Ovary (tissue), 9 donors: Measurements from ENCODE around the gene ANKFN1. TPM values are rescaled to one million over a fixed set of nuclear protein-coding genes. Genes with fewer than 3 reads are reported as not detected.

ENCODE experiments used
- DNase-seq, 5 donors: peaks; one replicate each; pipeline ENCODE4 v3.0.0-alpha.2; 2019 to 2020
- H3K27ac ChIP-seq, 2 donors: fragments of 200-600 bp; one replicate each; pipeline versions ENCODE4 v1.5.1 to v1.8.0; 2019 to 2022
- H3K27me3 ChIP-seq: fragments of 200-600 bp; one replicate; pipeline ENCODE4 v1.8.0; 2022
- H3K36me3 ChIP-seq: fragments of 200-600 bp; sonication (generic); one replicate; pipeline ENCODE4 v1.5.1; 2019
- H3K4me1 ChIP-seq: one replicate; pipeline ENCODE4 v1.8.1; 2013; ENCODE audit warnings: mild to moderate bottlenecking, moderate library complexity; ENCODE audit not compliant: insufficient read depth
- H3K4me3 ChIP-seq: fragments of 200-600 bp; sonication (generic); one replicate; pipeline ENCODE4 v1.5.1; 2017
- H3K9me3 ChIP-seq, 2 donors: fragments of 200-600 bp in 1 of 2; sonication (generic) in 1 of 2; one replicate each; pipeline versions ENCODE4 v1.5.1 to v1.8.1; 2013 to 2019; ENCODE audit warnings: mild to moderate bottlenecking in 1 of 2, moderate library complexity in 1 of 2
- EP300 ChIP-seq: sonication (generic); formaldehyde crosslinking; IDR thresholded peaks from one replicate; pipeline ENCODE4 v1.6.1; 2017; ENCODE audit warnings: antibody characterized with exemption
- POLR2A ChIP-seq: fragments of 450-650 bp; IDR thresholded peaks from one replicate; pipeline ENCODE4 v1.6.1; 2017; ENCODE audit warnings: antibody characterized with exemption, mild to moderate bottlenecking, moderate library complexity
- WGBS, 3 donors: extraction: QIAGEN DNeasy Blood & Tissue Kit in 1 of 3; methylation state at CpG; one replicate each; pipeline versions ENCODE4 v1.1.5 to v1.1.7; 2013 to 2017; 5-methylcytosine and 5-hydroxymethylcytosine counted together
- intact Hi-C, 4 donors: fragments of 100-400 bp; cut with DNase I; formaldehyde crosslinking; loops; one replicate each; pipeline versions ENCODE4 v1.11.0 to v1.15.1; 2022 to 2023
- polyA plus RNA-seq, 2 donors: library from polyadenylated mRNA; stranded (reverse); fragments of 200-250 nt in 1 of 2; fragments of 350-450 nt in 1 of 2; fragmentation: Illumina TruSeq in 1 of 2; extraction: RNeasy Lipid Tissue Mini Kit (QIAGEN cat#74804) in 1 of 2; gene quantifications; one replicate each; pipeline ENCODE4 v1.2.3, GENCODE V29; 2013 to 2014
- total RNA-seq, 7 donors: library from RNA; depleted of rRNA in 2 of 7; stranded (reverse); fragments of >200 nt in 2 of 7; fragmentation: NEBNext Ultra II Directional in 3 of 7; extraction: Animal tissue kit (Norgen Biotek cat#: 25700) in 3 of 7; gene quantifications; one replicate each; pipeline versions ENCODE4 v1.1.0 to v1.2.4, GENCODE V29; 2016 to 2023
- TF ChIP-seq, protein P1 (sequence below), 3 donors: fragments of 450-650 bp in 2 of 3; fragments of 200-600 bp in 1 of 3; IDR thresholded peaks; one replicate each; pipeline versions ENCODE4 v1.5.1 to v1.8.0; 2016 to 2022; ENCODE audit warnings: antibody characterized with exemption in 3 of 3, mild to moderate bottlenecking in 1 of 3
- donor health status: DM: no; HTN: no; CAD: no; lungs with moderate emphysema.
- donor health status: DM: no; HTN: no; CAD: no.
- donor health status: Bipolar disorder and iron deficiency.
- donor health status: DM: yes; HTN: yes; CAD: no.
- donor health status: DM: no; HTN: no; CAD: no.
- donor health status: DM: yes; HTN: yes; CAD: no.

Gene ANKFN1
- total and polyA plus RNA-seq, 9 donors: 0.02 to 4.4 (median 0.54) TPM; not detected in 3

- no peak for DNase-seq
- no peaks in the 10 kb centered on the region for H3K27me3 ChIP-seq
- TF ChIP-seq, protein P1, sequence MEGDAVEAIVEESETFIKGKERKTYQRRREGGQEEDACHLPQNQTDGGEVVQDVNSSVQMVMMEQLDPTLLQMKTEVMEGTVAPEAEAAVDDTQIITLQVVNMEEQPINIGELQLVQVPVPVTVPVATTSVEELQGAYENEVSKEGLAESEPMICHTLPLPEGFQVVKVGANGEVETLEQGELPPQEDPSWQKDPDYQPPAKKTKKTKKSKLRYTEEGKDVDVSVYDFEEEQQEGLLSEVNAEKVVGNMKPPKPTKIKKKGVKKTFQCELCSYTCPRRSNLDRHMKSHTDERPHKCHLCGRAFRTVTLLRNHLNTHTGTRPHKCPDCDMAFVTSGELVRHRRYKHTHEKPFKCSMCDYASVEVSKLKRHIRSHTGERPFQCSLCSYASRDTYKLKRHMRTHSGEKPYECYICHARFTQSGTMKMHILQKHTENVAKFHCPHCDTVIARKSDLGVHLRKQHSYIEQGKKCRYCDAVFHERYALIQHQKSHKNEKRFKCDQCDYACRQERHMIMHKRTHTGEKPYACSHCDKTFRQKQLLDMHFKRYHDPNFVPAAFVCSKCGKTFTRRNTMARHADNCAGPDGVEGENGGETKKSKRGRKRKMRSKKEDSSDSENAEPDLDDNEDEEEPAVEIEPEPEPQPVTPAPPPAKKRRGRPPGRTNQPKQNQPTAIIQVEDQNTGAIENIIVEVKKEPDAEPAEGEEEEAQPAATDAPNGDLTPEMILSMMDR (IDR thresholded peaks at IDR 0.05): no peak
- TF ChIP-seq EP300 (no peak), POLR2A (no peak)
- intact Hi-C loops: no loop called here
- H3K4me1 ChIP-seq: no peaks in the 10 kb centered on the region
- 37 to 47% (median 44%) methylated on average over 5 of the region's 5 CpGs for WGBS, 3 donors
- no peak overlapping the region for H3K4me3 ChIP-seq
- H3K27ac ChIP-seq: no peak overlapping the region
- no peaks in the 10 kb centered on the region for H3K36me3 ChIP-seq
- H3K9me3 ChIP-seq: no peaks in the 10 kb centered on the region
Measured at GRCh38 chr17:56326001-56326359, 172.7 kb downstream of the ANKFN1 start.

DNA sequence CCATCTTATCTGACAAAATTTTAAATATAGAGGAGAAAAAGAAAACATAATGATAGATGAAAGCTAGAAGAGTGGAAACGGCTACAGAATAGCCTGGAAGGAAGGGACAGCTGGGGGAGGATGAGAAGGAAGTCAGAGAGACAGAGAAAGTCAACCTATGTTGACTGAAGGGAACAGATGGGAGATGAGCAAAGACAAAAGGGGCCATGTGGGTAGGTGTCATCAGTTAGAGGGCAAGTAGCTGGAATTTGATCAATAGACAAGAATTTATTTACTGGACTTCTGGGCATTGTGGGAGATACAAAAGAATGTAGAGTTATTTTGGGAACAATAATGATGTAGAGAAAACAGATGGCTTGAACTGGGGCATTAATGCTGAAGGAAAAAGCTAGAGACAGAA is 194.4 kb downstream of the ANKFN1 start:
- 33 to 63% (median 35%) methylated on average over 1 of the region's 1 CpG for WGBS, 3 donors
- no peak for TF ChIP-seq EP300
- TF ChIP-seq, protein P1 (IDR thresholded peaks at IDR 0.05): no peak
- no peak for TF ChIP-seq POLR2A

DNA sequence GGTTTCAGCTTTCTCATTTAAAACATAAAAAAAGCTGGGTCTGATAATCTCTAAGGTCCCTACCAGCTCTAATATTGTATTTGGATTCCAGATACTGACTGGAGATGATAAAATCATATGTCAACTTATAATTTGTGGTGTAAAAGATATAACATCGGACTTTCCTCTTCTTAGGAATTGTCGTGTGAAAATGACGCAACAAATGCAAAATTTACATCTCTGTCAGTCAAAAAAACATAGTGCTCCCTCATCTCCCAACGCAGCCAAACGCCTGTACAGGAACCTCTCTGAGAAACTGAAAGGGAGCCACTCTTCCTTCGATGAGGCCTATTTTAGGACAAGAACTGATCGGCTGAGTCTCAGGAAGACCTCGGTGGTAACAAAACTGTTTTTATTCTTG is 197.3 kb downstream of the ANKFN1 start:
- TF ChIP-seq POLR2A: no peak
- TF ChIP-seq, protein P1 (IDR thresholded peaks at IDR 0.05): no peak
- no peak for TF ChIP-seq EP300
- Histone ChIP-seq H3K9me3 (no peaks in the 10 kb centered on the region), H3K4me1 (no peaks in the 10 kb centered on the region), H3K36me3 (no peaks in the 10 kb centered on the region), H3K27ac (no peak overlapping the region), H3K4me3 (no peak overlapping the region), H3K27me3 (no peaks in the 10 kb centered on the region)
- 82 to 85% (median 83%) methylated on average over 8 of the region's 8 CpGs for WGBS, 3 donors
- intact Hi-C loops: no loop called here
- no peak for DNase-seq

More for the DNA sequence above, 194.4 kb downstream of the ANKFN1 start:
- Histone ChIP-seq H3K4me3 (no peak overlapping the region), H3K4me1 (no peaks in the 10 kb centered on the region), H3K36me3 (no peaks in the 10 kb centered on the region), H3K27me3 (no peaks in the 10 kb centered on the region), H3K9me3 (no peaks in the 10 kb centered on the region), H3K27ac (no peak overlapping the region)
- DNase-seq: no peak
- intact Hi-C loops: no loop called here

GRCh38 chr17:56351675-56352074 is 198.4 kb downstream of the ANKFN1 start:
- no peaks in the 10 kb centered on the region for H3K9me3 ChIP-seq
- TF ChIP-seq EP300 (no peak), POLR2A (no peak)
- TF ChIP-seq, protein P1 (IDR thresholded peaks at IDR 0.05): no peak
- H3K4me1 ChIP-seq: no peaks in the 10 kb centered on the region
- H3K27me3 ChIP-seq: no peaks in the 10 kb centered on the region
- WGBS, 3 donors: 72 to 81% (median 73%) methylated on average over 5 of the region's 5 CpGs
- H3K27ac ChIP-seq: no peak overlapping the region
- no peak for DNase-seq
- intact Hi-C loops: no loop called here
- no peak overlapping the region for H3K4me3 ChIP-seq
- no peaks in the 10 kb centered on the region for H3K36me3 ChIP-seq

DNA sequence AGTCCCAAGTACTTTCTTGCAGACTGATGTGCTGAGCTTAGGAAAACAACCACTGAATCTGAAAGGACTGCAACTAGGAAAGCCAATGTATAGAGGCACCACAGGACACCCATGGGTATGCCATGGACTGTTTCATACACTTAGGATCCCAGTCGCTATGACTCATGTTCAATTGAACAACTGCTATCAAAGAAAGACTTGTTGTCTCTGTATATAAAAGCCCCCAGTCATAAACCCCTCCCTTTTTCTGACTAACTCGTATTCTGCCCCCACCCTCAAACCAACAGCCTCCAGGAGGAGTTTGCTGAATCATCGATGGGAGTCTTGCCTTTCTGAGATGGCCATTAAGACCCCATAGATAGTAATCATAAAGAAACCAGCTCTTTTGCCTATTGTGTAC is 205.4 kb downstream of the ANKFN1 start:
- Histone ChIP-seq H3K27ac (no peak overlapping the region), H3K4me3 (no peak overlapping the region), H3K4me1 (no peaks in the 10 kb centered on the region), H3K27me3 (no peaks in the 10 kb centered on the region), H3K9me3 (no peaks in the 10 kb centered on the region), H3K36me3 (no peaks in the 10 kb centered on the region)
- 62 to 71% (median 68%) methylated on average over 3 of the region's 3 CpGs for WGBS, 3 donors
- intact Hi-C loops: no loop called here
- no peak for DNase-seq
- TF ChIP-seq EP300 (no peak), POLR2A (no peak)
- TF ChIP-seq, protein P1 (IDR thresholded peaks at IDR 0.05): no peak
